ENCODE data around the gene DRGX. TPM values are rescaled to one million over a fixed set of nuclear protein-coding genes. Genes with fewer than 3 reads are reported as not detected.

Gene DRGX
- total RNA-seq, 5 donors from 2014 or later (not counting 1 experiment from before 2014, with no cell fraction given) = not detected

DNA sequence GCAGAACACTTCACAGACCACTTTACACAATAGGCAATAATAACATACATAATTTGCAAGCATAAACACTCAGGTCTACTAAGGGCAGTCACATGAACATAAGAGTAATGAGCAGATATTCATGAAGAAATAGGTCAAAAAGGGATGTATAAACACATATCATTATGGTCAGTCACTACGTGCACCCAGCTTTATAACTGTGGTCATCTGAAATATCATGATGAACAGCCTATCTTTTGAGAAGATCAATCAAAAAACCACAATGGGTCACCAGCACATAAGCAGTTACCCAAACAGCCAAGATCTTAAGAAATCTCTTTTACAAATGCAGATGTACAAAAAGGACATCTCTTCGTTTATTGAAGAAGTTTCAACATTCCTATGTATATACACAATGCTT, 35.5 kb upstream of the DRGX start:
- peaks cover 4 to 13% (median 6%) of the 10 kb centered on the region in 3 donors for H3K9me3 Mint-ChIP-seq
- peaks cover 13 to 18% of the 10 kb centered on the region in 2 donors for H3K27me3 Mint-ChIP-seq
- no peaks in the 10 kb centered on the region for H3K4me1 ChIP-seq (ENCODE audit: control insufficient read depth in 1 of 2, extremely low read depth in 1 of 2, insufficient read depth in 2 of 2, low read length in 2 of 2)
- no peaks in the 10 kb centered on the region for H3K36me3 ChIP-seq (ENCODE audit: control insufficient read depth in 2 of 2, extremely low read depth in 1 of 2, insufficient read depth in 1 of 2, low read length in 1 of 2)
- no CpG with 5 or more reads among the region's 2 CpGs for WGBS (ENCODE audit: insufficient coverage)
- CTCF ChIA-PET = no interaction called here
- no peak overlapping the region for H3K4me3 Mint-ChIP-seq
- DNase-seq (no peak), ATAC-seq (replicated peaks in 1 of 4) (no peak)
- POLR2A ChIA-PET = no interaction called here
- H3K4me3 ChIP-seq (ENCODE audit: control insufficient read depth in 1 of 2, extremely low read depth in 1 of 2, low read length in 1 of 2) = no peak overlapping the region
- H3K27me3 ChIP-seq (replicated peaks in 1 of 2; ENCODE audit: control insufficient read depth in 2 of 2, extremely low read depth in 1 of 2, insufficient read depth in 2 of 2, low read length in 1 of 2) = peaks cover 0 to 15% of the 10 kb centered on the region in 2 experiments
- H3K27ac Mint-ChIP-seq = no peak overlapping the region
- peaks cover 13% of the 10 kb centered on the region for H3K36me3 Mint-ChIP-seq
- H3K27ac ChIP-seq (ENCODE audit: low read length) = no peak overlapping the region
- H3K9me3 ChIP-seq = no peaks in the 10 kb centered on the region
- H3K4me1 Mint-ChIP-seq = no peaks in the 10 kb centered on the region

DNA sequence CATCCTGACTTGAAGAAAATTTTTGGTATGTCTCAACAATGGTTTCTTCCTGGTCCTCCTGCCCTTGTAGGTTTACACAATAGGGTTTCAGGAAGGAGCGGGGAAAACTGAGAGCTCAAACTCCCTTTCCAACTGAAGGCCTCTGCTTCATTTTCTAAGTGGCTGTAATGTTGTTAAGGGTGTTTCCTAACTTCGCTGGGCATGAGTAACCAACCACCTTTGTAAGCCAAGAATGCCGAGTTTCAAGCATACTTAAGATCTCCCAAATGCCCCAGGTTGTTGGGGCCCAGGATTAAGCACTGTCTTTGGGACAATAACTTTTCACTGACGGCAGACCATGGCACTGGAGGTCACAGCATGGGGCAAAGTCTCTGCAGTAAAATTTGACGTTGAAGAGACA, 33.6 kb upstream of the DRGX start:
- POLR2A ChIA-PET = no interaction called here
- 100% methylated on average over 1 of the region's 5 CpGs for WGBS (ENCODE audit: insufficient coverage)
- Mint-ChIP-seq H3K4me1 (no peaks in the 10 kb centered on the region), H3K36me3 (peaks cover 13% of the 10 kb centered on the region), H3K4me3 (no peak overlapping the region), H3K9me3 (peaks cover 4 to 13% (median 9%) of the 10 kb centered on the region in 3 donors), H3K27me3 (peaks cover 13 to 18% of the 10 kb centered on the region in 2 donors), H3K27ac (no peak overlapping the region)
- Histone ChIP-seq H3K27me3 (replicated peaks in 1 of 2; ENCODE audit: control insufficient read depth in 2 of 2, extremely low read depth in 1 of 2, insufficient read depth in 2 of 2, low read length in 1 of 2) (peaks cover 0 to 24% of the 10 kb centered on the region in 2 experiments), H3K27ac (ENCODE audit: low read length) (no peak overlapping the region), H3K36me3 (ENCODE audit: control insufficient read depth in 2 of 2, extremely low read depth in 1 of 2, insufficient read depth in 1 of 2, low read length in 1 of 2) (no peaks in the 10 kb centered on the region), H3K4me1 (ENCODE audit: control insufficient read depth in 1 of 2, extremely low read depth in 1 of 2, insufficient read depth in 2 of 2, low read length in 2 of 2) (no peaks in the 10 kb centered on the region), H3K9me3 (no peaks in the 10 kb centered on the region), H3K4me3 (ENCODE audit: control insufficient read depth in 1 of 2, extremely low read depth in 1 of 2, low read length in 1 of 2) (no peak overlapping the region)
- CTCF ChIA-PET = interaction anchor here in 1 of 2 donors (0.6 kb wide), 1 partner anchor 20 kb away, joined by 6 read pairs; no protein-coding TSS in a partner anchor
- ATAC-seq (replicated peaks in 1 of 4) (no peak), DNase-seq (no peak)

- H3K36me3 Mint-ChIP-seq = peaks cover 9% of the 10 kb centered on the region
- Histone ChIP-seq H3K36me3 (ENCODE audit: control insufficient read depth in 2 of 2, extremely low read depth in 1 of 2, insufficient read depth in 1 of 2, low read length in 1 of 2) (no peaks in the 10 kb centered on the region), H3K27ac (ENCODE audit: low read length) (no peak overlapping the region), H3K4me1 (ENCODE audit: control insufficient read depth in 1 of 2, extremely low read depth in 1 of 2, insufficient read depth in 2 of 2, low read length in 2 of 2) (no peaks in the 10 kb centered on the region), H3K4me3 (ENCODE audit: control insufficient read depth in 1 of 2, extremely low read depth in 1 of 2, low read length in 1 of 2) (no peak overlapping the region), H3K9me3 (no peaks in the 10 kb centered on the region), H3K27me3 (replicated peaks in 1 of 2; ENCODE audit: control insufficient read depth in 2 of 2, extremely low read depth in 1 of 2, insufficient read depth in 2 of 2, low read length in 1 of 2) (peaks cover 0 to 21% of the 10 kb centered on the region in 2 experiments)
- H3K9me3 Mint-ChIP-seq = peaks cover 0 to 5% (median 3%) of the 10 kb centered on the region in 3 donors
- WGBS (ENCODE audit: insufficient coverage) = 84% methylated on average over 8 of the region's 9 CpGs
- DNase-seq (no peak), ATAC-seq (replicated peaks in 1 of 4) (no peak)
- H3K27me3 Mint-ChIP-seq = peaks cover 18 to 20% of the 10 kb centered on the region in 2 donors
- CTCF ChIA-PET = interaction anchor here in 1 of 2 donors (1.3 kb wide), 1 partner anchor 19 kb away, joined by 3 read pairs; no protein-coding TSS in a partner anchor
- H3K4me1 Mint-ChIP-seq = no peaks in the 10 kb centered on the region
- H3K27ac Mint-ChIP-seq = no peak overlapping the region
- POLR2A ChIA-PET = no interaction called here
- no peak overlapping the region for H3K4me3 Mint-ChIP-seq
These were observed 30.8 kb upstream of the DRGX start for GRCh38 chr10:49426490-49427360.

DNA sequence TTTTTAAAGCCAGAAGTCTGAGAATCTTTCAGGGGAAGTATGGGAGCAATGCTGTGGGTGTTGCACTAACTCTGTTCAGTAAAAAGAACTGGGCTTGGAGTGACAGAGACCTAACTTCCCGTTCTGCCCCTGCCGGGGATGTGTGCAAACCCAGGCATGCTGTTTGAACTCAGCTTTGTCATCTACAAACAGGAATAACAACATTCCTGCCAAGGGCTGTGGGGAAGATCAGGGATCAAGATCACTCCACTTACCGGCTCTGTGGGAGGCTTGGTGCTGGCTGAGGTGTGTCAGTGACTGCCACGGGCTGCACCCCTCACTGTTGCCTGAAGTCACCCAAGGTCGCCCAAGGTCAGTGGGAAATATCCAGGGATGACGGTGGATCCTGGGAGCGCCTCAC, 23.1 kb upstream of the DRGX start:
- DNase-seq (no peak), ATAC-seq (replicated peaks in 1 of 4) (no peak)
- Mint-ChIP-seq H3K4me3 (no peak overlapping the region), H3K27ac (no peak overlapping the region), H3K4me1 (no peaks in the 10 kb centered on the region), H3K9me3 (peaks cover 0 to under 1% (median 0%) of the 10 kb centered on the region in 3 donors), H3K36me3 (no peaks in the 10 kb centered on the region), H3K27me3 (peaks cover 5 to 9% of the 10 kb centered on the region in 2 donors)
- CTCF ChIA-PET = interaction anchor here in 1 of 2 donors (1.0 kb wide), 1 partner anchor 11 kb away, joined by 3 read pairs; no protein-coding TSS in a partner anchor
- Histone ChIP-seq H3K27me3 (replicated peaks in 1 of 2; ENCODE audit: control insufficient read depth in 2 of 2, extremely low read depth in 1 of 2, insufficient read depth in 2 of 2, low read length in 1 of 2) (peaks cover 0 to 21% of the 10 kb centered on the region in 2 experiments), H3K4me3 (ENCODE audit: control insufficient read depth in 1 of 2, extremely low read depth in 1 of 2, low read length in 1 of 2) (no peak overlapping the region), H3K27ac (ENCODE audit: low read length) (no peak overlapping the region), H3K4me1 (ENCODE audit: control insufficient read depth in 1 of 2, extremely low read depth in 1 of 2, insufficient read depth in 2 of 2, low read length in 2 of 2) (no peaks in the 10 kb centered on the region), H3K36me3 (ENCODE audit: control insufficient read depth in 2 of 2, extremely low read depth in 1 of 2, insufficient read depth in 1 of 2, low read length in 1 of 2) (no peaks in the 10 kb centered on the region), H3K9me3 (no peaks in the 10 kb centered on the region)
- POLR2A ChIA-PET = no interaction called here
- WGBS (ENCODE audit: insufficient coverage) = 78% methylated on average over 5 of the region's 7 CpGs

GRCh38 chr10:49418328-49418727, 22.4 kb upstream of the DRGX start:
- Mint-ChIP-seq H3K9me3 (no peaks in the 10 kb centered on the region), H3K27ac (no peak overlapping the region), H3K36me3 (no peaks in the 10 kb centered on the region), H3K4me1 (no peaks in the 10 kb centered on the region), H3K4me3 (no peak overlapping the region), H3K27me3 (peaks cover 1 to 10% of the 10 kb centered on the region in 2 donors)
- Histone ChIP-seq H3K27me3 (replicated peaks in 1 of 2; ENCODE audit: control insufficient read depth in 2 of 2, extremely low read depth in 1 of 2, insufficient read depth in 2 of 2, low read length in 1 of 2) (peaks cover 0 to 21% of the 10 kb centered on the region in 2 experiments), H3K27ac (ENCODE audit: low read length) (no peak overlapping the region), H3K4me1 (ENCODE audit: control insufficient read depth in 1 of 2, extremely low read depth in 1 of 2, insufficient read depth in 2 of 2, low read length in 2 of 2) (no peaks in the 10 kb centered on the region), H3K36me3 (ENCODE audit: control insufficient read depth in 2 of 2, extremely low read depth in 1 of 2, insufficient read depth in 1 of 2, low read length in 1 of 2) (no peaks in the 10 kb centered on the region), H3K4me3 (ENCODE audit: control insufficient read depth in 1 of 2, extremely low read depth in 1 of 2, low read length in 1 of 2) (no peak overlapping the region), H3K9me3 (no peaks in the 10 kb centered on the region)
- ChIA-PET POLR2A (no interaction called here), CTCF (interaction anchor here in 1 of 2 donors (1.0 kb wide), 1 partner anchor 11 kb away, joined by 3 read pairs; no protein-coding TSS in a partner anchor)
- ATAC-seq (replicated peaks in 1 of 4) (no peak), DNase-seq (no peak)
- WGBS (ENCODE audit: insufficient coverage) = no CpG with 5 or more reads among the region's 2 CpGs

DNA sequence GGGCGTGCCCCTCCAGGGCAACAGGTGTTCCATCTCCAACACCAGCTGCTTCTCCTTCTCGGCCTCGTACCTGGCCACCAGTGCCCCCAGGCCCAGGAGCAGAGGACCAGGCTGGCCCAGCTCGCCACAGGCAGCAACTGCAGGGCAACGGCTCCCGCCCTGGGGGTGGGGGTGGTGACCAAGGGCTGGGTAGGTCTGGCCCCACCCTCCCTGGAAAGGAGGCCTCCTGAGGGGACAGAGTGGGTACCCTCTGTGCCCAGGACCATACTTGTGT, 22.1 kb upstream of the DRGX start:
- H3K27ac Mint-ChIP-seq = no peak overlapping the region
- Histone ChIP-seq H3K36me3 (ENCODE audit: control insufficient read depth in 2 of 2, extremely low read depth in 1 of 2, insufficient read depth in 1 of 2, low read length in 1 of 2) (no peaks in the 10 kb centered on the region), H3K27ac (ENCODE audit: low read length) (no peak overlapping the region), H3K27me3 (replicated peaks in 1 of 2; ENCODE audit: control insufficient read depth in 2 of 2, extremely low read depth in 1 of 2, insufficient read depth in 2 of 2, low read length in 1 of 2) (peaks cover 0 to 21% of the 10 kb centered on the region in 2 experiments), H3K9me3 (no peaks in the 10 kb centered on the region), H3K4me3 (ENCODE audit: control insufficient read depth in 1 of 2, extremely low read depth in 1 of 2, low read length in 1 of 2) (no peak overlapping the region), H3K4me1 (ENCODE audit: control insufficient read depth in 1 of 2, extremely low read depth in 1 of 2, insufficient read depth in 2 of 2, low read length in 2 of 2) (no peaks in the 10 kb centered on the region)
- ChIA-PET POLR2A (no interaction called here), CTCF (no interaction called here)
- no peak overlapping the region for H3K4me3 Mint-ChIP-seq
- ATAC-seq (replicated peaks in 1 of 4) (no peak), DNase-seq (no peak)
- 85% methylated on average over 4 of the region's 6 CpGs for WGBS (ENCODE audit: insufficient coverage)
- no peaks in the 10 kb centered on the region for H3K36me3 Mint-ChIP-seq
- H3K27me3 Mint-ChIP-seq = peaks cover 0 to 11% of the 10 kb centered on the region in 2 donors
- no peaks in the 10 kb centered on the region for H3K9me3 Mint-ChIP-seq
- H3K4me1 Mint-ChIP-seq = no peaks in the 10 kb centered on the region

All from T-cell (primary cell).